ENCODE results near the gene STARD13. TPM values are rescaled to one million over a fixed set of nuclear protein-coding genes. Genes with fewer than 3 reads are reported as not detected.
A peak's percentile ranks its signal among the peaks of the same experiment; 100 is the strongest.

Gene STARD13
- polyA plus RNA-seq, 4 donors, result 22.3 to 27.8 (median 24.3) TPM

DNA sequence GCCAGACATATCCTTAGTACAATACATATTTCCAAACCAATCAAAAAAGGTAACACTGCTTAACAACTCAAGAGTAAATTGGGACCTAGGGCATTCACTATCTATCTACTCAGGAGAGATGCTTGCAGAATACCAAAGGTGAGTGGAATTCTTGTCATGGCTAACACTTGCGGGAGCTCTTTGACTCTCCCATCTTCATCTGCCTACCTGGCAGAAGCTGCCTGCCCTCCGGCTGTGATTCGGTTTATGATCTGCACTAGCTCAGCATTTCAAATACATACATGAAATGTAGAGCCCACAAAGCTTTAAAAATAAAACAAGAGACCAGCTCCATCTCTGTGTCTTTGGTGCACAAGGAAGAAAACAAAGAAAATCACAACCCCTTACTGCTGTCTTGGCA is 127.3 kb downstream of the STARD13 start:
- DNase-seq (ENCODE audit: low read depth in 4 of 4, low spot score in 2 of 4), result no peak

DNA sequence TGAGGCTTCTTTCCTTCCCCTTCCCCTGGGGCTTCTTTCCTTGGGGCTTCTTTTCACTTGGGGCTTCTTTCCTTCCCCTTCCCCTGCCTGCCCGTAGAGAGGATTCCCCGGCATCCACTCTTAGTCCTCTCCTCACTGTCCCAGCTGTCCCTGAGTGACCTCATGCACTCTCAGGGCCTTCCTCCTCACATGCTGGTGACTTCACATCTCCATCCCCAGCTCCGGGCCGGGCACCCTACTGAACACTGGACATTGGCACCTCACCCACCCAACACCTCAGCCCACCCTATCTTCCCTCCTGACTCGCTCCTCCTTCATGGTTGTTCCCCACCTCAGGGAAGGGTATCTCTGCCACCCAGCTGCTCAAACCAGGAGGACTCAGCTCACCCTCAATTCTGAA is 130.6 kb downstream of the STARD13 start:
- no peak for DNase-seq (ENCODE audit: low read depth in 4 of 4, low spot score in 2 of 4)

DNA sequence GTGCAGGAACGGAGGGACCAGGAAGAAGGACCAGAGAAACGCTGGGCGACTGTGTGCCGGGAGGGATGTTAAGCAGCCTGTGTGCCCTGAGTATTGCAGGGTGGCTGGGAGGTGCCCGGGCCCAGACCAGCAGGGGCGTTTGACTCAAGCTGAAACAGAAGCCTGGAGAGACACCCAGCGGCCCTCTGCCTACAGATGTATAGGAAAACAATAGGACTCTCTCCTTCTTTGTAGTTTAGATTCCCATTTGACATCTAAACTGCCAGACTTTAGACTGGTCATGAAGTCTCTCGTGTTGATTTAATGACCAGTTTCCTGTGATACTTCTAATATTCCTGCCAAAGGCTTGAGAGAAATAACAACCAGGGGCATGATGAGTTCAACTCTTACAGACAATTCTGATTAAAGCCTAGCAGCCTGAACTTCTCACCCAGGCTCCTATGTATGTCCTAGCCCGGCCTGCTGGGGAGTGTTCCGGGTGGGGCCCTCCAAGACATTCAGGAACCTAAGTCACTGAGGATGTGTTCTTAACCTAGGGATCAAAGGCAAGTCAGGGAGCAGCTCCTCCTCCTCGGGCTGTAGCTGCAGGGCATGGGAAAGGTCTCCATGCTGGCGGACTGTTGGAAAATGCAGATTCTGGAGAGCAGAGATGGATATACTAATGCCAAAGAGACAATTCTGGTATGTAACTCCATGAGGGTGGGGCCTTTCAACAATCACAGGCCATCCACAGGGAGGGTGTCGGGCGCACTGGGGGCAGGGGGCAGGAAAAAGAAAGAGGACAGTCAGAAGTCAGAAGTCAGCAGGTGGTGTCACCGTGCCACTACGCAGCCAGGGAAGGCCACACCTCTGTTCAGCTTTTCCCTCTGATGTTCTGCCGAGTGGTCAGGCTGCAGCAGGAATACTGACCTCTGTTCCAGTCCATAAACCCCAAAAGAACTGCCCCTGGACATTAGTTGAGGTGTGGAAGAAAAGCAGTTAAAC is 131.8 kb downstream of the STARD13 start:
- peak; percentile 46 to 70 (median 67) for DNase-seq (ENCODE audit: low read depth in 4 of 4, low spot score in 2 of 4)

DNA sequence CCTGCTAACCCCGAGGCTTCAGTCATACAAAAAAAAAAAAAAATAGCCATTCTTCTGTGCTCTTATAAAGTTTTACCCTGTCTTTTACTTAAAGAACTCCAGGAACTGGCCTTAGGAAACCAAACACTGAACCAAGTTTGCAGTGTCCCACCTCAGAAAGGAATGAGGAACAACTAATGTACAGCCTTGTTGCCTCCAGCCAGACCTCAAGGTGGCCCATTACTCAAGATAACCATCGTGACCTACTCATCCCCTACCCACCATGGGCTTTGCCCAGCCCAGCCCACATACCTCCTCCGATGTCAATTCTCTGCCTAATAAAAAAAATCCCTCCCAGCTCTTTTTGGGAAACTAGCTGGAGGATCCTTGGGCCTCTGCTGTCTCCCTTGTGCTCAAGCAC is 133.2 kb downstream of the STARD13 start:
- no peak for DNase-seq (ENCODE audit: low read depth in 4 of 4, low spot score in 2 of 4)

DNA sequence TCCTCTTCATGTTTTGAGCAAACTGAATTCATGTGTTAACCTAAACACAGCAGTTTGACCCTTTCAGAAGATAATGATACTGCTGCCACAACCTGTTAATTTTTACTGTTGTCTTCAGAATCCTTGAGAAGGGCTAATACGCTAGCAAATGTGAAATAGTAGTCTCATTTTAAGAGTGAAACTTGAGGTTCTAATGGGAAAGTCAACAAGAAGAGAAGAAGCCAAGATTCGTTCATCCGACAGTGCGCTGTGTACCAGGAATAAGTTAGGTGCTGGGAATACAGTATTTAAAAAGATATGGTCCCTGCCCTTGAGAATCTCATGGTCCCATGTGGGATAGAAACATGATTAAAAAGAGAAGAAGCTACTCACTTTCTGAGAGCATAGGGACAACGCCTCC is 134.9 kb downstream of the STARD13 start:
- no peak for DNase-seq (ENCODE audit: low read depth in 4 of 4, low spot score in 2 of 4)

DNA sequence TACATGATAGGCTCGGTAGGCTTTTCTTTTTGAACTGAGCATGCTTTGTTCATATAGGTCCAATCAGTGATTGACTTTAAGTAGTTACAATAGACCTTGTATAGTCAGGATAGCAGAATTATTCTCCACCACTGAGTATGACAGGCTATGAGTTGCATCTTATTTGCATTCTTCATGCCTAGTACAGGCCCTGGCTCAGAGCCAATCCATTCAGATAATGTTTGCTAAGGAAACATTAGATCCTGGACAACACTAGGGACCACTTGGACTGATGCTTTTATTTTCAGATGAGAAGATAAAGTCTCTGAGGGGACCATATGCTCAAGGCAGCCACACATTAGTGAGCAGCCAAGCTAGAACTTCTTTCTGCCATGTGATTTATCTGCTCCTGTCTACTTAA is 135.4 kb downstream of the STARD13 start:
- DNase-seq (ENCODE audit: low read depth in 4 of 4, low spot score in 2 of 4), result no peak

DNA sequence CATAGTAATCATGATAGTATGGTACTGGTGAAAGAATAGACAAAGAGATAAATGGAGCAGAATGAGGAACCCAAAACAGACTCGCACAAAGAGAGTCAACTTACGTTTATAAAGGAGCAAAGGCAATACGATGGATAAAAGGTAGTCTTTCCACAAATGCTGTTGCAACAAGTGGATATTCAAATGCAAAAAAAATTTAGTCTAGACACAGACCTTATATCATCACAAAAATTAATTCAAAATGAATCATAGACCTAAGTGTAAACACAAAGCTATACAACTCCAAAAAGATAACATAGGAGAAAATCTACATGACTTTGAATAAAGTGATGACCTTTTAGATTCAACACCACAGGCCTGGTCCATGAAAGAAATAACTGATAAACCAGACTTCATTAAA is 137.7 kb downstream of the STARD13 start:
- DNase-seq (ENCODE audit: low read depth in 4 of 4, low spot score in 2 of 4), result no peak

DNA sequence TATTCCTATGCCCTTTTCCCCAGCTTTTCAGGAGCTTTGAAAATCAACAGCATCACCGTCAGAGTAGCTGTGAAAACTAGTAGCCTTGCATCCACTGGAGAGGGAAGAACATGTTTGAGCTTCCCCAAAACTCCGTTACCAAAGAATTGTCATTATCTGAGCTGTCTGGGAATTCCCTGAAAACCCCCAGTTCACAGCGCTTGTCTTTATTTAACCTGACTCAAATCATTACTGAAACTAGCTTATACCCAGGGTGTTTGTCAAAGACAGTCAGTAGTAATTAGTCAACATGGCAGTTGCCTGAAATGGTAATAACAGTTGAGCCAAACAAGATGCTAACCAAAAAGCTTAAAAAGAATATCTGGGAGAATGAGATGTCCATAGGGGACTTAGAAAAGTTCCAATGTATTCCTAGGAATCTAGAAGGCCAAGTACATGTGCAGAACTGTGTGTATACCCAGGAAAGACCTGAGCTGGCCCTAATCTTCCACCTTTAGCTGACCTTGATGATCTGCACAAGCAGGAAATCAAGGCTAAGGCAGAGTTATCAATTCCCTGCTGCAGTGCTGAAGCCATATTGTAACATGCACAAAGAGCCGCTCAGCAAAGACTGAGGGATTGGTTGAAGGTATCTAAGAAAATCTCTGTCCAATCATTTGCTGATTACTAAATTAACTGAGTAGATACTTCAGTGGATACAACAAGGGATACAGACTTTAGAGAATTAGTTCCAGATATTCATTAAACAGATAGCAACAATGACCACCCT is 138.5 kb downstream of the STARD13 start:
- no peak for DNase-seq (ENCODE audit: low read depth in 4 of 4, low spot score in 2 of 4)

DNA sequence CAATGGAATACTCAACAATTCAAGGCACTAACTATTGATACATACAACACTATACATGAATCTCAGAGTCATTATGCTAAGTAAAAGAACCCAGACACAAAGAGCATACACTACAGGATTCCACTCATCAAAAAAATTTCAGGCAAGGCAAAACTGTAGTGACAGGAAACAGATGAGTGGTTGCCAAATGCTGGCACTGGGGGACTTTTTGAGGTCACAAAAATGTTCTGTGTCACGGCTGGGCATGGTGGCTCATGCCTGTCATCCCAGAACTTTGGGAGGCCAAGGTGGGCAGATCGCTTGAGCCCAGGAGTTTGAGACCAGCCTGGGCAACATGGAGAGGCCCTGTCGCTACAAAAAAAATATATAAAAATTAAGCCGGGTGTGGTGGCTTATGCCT is 139.9 kb downstream of the STARD13 start:
- DNase-seq (ENCODE audit: low read depth in 4 of 4, low spot score in 2 of 4), result no peak

DNA sequence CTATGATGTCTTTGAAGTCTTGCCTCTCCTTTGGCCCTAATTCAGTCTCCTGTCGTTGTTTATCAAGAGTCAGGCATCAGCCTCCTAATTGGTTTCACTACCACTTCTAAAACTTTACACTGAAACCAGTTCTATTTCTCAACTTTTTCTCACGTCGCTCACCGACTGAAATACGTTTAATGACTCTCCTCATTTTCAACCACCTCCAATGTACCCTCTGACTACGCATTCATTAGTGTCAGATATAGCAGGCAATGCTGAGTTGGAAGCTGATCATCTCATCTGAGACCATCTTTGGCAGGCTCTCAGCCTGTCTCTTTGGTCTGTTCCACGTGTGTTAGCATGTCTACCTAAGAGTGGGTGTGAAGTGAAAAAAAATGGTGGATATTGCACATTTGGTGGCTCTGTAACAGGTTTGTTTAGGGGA is 141.2 kb downstream of the STARD13 start:
- DNase-seq (ENCODE audit: low read depth in 4 of 4, low spot score in 2 of 4), result no peak

DNA sequence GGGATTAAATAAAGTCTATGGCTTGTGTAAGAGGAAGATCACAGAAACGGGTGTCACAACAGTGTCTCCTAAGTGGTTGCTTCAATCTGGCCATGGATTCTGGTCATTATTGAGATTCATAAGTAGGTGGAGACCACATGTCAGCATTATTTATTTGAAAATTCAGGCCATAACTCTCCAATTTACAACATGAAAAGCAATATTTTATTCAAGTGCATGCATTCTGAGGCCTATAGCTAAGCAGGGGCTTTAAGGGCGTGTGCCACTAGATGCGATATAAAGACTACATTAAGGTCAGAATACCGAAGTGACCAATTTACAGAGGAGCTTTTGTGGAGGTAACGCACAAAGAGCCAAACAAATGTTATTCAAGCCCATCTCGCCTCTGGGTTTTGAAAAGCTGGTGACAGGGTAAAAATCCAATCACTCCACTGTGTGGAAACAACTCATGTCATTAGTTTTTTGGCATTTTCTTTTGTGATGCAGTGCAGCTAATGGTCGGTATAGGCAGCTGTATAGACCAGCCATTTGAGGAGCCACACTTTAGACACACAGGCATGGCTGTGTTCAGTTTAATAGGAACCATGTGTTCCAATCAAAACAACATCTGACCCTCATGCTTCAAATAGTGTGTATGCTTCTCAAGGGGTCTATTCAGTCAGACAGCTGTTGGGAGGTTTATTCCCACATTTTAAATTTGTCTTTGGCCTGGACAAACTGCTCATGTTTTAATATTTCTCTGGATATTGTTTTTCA is 145.6 kb downstream of the STARD13 start:
- no peak for DNase-seq (ENCODE audit: low read depth in 4 of 4, low spot score in 2 of 4)

DNA sequence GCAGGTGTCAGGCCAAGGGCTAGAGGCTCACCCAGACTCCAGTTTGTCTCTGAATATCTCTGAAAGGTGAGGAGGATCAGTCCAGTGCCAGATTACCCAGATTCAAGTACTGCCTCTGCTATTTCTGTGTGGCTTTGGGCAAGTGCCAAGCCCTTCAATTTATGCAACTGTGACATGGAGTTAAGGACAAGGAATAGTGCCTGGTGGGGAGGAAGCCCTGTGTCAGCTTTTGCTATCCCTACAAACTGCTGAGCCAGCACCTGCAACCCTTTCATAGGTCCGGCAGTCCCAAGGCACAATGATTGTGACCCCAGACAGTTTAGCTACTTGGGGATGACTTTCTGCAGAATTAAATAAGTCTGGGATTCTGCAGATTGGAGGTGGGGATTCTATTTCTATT is 146.4 kb downstream of the STARD13 start:
- DNase-seq (ENCODE audit: low read depth in 4 of 4, low spot score in 2 of 4), result no peak

DNA sequence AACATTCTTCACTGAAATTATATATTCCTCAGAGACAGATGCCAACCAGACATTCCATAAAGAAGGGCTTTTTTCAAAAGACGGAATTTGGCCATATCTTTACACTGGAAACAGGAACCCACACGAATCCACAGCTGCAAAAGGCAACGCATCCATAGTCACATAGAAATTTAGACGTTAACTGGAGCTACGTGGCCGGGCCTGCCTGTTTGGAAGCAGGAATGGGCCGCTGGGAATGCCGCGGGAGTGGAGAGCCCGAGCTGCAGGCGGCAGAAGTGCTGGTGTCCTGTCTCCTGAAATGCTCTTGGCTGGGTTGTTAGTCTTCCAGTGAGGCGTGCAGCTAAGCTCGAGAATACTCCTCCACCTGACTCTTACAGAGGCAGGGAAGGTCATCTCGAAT is 147.1 kb downstream of the STARD13 start:
- DNase-seq (ENCODE audit: low read depth in 4 of 4, low spot score in 2 of 4), result no peak

DNA sequence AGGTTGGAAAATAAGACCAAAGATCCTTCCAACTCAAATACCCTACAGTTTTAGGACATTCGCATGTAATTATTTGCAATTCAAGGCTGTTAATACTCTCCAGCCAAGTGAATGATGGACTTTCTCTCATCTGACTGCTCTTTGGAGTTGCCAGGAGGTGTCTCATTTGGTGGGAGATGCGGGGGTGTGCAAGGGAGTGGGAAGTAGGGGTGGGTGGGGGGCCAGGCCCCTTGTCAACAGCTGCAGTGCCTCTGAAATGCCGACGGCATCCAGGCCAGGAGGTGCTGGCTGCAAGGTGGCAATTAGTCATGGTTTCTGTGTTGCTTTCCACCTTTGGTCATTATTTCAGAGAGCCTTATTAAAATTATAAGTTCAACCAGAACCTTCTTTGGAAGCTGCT is 147.8 kb downstream of the STARD13 start:
- no peak for DNase-seq (ENCODE audit: low read depth in 4 of 4, low spot score in 2 of 4)

DNA sequence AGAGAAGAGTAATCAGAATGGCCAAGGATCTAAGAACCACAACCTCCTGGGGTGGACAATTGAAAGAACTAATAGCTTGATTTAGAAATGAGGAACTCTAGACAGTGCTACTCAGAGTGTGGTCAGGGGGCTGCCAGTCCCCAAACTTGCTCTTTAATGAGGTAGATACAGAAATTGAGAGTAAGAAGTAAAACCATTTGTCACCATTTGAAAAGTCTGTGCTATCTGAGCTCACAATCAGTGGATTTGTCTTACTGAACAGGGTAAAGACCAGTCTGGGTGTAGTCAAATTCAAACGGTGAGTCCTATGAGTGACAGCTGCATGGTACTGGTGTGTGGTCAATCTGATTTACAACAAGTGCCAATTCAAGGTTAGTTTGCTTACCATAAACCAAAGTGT is 150.5 kb downstream of the STARD13 start:
- no peak for DNase-seq (ENCODE audit: low read depth in 4 of 4, low spot score in 2 of 4)

DNA sequence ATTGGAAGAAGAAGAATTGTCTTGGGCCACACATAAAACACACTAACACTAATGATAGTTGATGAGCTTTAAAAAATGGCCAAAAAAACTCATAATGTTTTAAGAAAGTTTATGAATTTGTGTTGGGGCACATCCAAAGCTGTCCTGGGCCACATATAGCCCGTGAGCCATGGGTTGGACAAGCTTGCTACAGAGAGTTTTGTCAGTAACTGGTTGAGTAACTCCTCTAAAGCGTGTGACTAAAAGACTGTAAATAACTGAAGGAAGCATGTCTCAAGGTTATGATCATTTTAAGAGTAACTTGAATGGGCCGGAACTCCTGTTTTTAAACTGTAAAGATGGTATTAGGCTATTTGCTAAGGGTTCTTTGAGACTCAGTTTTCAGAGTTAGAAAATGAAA is 151.3 kb downstream of the STARD13 start:
- no peak for DNase-seq (ENCODE audit: low read depth in 4 of 4, low spot score in 2 of 4)

DNA sequence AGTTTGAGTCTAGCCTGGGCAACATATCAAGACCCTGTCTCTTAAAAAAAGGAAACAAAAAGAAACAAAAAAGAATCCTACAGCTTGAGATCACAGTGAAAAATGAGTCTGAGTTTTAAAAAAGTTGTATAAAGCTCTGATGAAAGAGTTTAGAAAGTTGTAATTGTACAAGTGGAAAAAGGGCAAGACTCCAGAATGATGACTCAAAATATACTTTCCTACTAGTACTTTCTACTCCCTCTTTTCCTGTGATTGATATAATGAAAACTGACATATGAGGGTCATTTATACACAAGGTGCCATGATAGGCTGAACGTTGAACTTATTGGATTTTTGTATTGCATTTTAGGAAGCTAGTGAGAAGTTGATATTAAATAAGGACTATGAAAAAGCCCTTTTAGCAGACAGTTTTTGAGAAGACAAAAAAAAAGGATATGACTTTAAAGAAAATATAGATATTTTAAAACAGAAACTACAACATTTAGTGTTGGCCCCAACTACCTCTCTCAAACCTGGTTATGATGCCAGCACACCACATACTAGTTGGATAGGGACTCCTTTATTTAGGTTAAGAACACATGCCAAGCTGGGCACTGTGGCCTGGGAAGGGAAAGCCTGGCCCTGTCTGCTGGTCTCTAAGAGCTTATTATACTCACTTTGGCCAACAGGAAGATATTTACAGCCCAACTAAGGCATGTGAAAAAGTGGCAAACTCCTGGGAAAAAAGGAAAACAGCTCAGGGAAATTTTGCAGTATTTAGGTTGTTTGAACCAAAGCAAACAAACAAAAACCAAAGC is 152.7 kb downstream of the STARD13 start:
- DNase-seq (ENCODE audit: low read depth in 4 of 4, low spot score in 2 of 4), result no peak

DNA sequence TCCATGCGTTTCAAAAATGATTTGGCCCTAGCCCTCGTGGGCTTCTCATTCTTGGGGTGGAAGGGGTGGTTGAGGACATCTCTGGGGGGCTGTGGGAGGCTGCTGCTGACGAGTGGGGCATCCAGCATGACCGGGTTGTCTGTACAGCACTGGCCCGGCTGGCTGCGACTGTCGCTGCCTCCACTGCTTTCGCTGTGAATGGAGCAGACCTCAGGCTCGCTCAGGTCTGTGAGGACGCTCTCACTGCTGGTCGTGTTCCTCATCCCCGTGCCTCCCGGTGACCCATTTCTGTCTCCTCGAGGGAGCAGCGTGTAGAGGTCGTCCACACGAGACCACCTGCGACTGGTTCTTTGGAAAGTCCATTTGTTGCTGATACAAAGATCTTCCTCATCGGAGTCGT is 155.7 kb downstream of the STARD13 start:
- DNase-seq (ENCODE audit: low read depth in 4 of 4, low spot score in 2 of 4), result no peak

DNA sequence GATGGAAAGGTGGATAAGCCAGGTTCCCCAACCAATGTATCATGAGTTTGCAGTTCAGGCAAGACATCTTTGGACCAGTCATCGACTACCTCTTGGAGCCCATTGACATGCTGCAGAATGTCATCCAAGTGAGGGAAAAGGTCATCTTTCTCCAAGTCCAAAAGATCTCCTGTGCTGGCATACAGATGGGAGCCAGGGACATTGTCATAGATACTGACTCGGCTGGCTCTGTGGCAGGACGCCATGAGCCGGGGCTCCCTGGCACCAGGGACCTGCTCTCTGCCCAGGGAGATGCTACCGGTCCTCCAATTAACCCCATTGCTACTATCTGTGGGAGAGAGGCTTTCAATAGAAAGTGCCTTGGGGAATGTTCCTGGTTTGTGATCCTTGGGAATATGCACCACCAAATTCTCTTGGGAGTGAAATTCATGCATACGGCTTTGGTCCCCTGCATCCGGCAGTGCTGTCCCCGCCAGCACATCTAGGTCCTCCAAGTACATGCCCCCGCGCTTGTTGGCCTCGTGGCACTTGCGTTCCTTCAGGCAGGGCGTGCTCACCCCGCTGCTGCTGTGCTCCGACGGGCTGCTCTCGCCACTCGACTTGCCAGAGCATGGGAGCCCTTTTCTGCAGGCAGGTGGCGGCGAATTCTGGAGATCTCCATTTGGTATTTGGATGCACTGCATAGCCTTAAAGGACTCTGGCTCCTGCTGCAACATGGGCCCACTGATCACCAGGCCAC is 156.3 kb downstream of the STARD13 start:
- no peak for DNase-seq (ENCODE audit: low read depth in 4 of 4, low spot score in 2 of 4)

DNA sequence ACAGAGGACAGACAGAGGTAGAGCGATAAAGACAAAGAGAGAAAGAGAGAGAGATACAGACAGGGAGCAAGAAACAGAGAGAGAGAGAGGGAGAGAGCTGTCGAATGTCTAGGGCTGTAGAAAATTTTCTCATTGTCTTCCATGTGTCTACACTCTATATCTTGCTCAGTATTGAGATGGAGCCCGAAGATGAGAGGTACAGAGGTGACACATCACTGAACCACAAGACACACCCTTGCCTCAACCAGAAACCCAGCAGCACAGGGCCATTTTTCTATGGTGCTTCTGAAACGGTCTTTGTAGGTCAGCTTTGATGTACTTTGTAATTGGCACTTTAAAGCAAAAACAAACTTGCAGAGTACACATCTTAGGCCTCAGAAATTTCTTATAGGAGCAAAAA is 157.4 kb downstream of the STARD13 start:
- no peak for DNase-seq (ENCODE audit: low read depth in 4 of 4, low spot score in 2 of 4)
